Endothelial cell of umbilical vein (primary cell): ENCODE results near the gene C2CD5. TPM values are rescaled to one million over a fixed set of nuclear protein-coding genes. Genes with fewer than 3 reads are reported as not detected.

Experiments
- BruUV-seq: library from RNA; stranded (reverse); fragments of 400-500 nt; replicated peaks from 2 replicates; lab custom pipeline; 2021; lab: Mats Ljungman, UMichigan
- CTCF ChIA-PET: fragments of 300-600, 350-600 bp; sonication (Branson Sonifier 250); formaldehyde crosslinking; loops from one replicate; lab custom pipeline; 2021; ENCODE audit warnings: antibody characterized with exemption, inconsistent platforms; lab: Charles Lee
- POLR2A ChIA-PET: fragments of 300-600, 350-600 bp; sonication (Branson Sonifier 250); formaldehyde crosslinking; loops from one replicate; lab custom pipeline; 2021; ENCODE audit warnings: antibody characterized with exemption, inconsistent platforms; lab: Charles Lee
- DNase-seq: peaks from one replicate; pipeline ENCODE4 v3.0.0-alpha.2; 2011; ENCODE audit warnings: low read depth, low spot score
- FAIRE-seq: peaks from 2 replicates; lab custom pipeline; 2011; peaks lifted over from hg19 to GRCh38; lab: Jason Lieb, UNC
- H2AFZ ChIP-seq: 2 replicates; pipeline ENCODE4 v1.6.0; 2012; ENCODE audit warnings: low read depth, low read length, control low read depth, inconsistent platforms
- H3K27ac ChIP-seq: 2 replicates; pipeline ENCODE4 v1.5.1; 2011; ENCODE audit warnings: low read depth, mild to moderate bottlenecking, control low read depth, low read length, moderate library complexity; ENCODE audit not compliant: insufficient read depth
- H3K27me3 ChIP-seq, 2 experiments: 2 replicates each; pipeline versions ENCODE4 v1.6.0 to v1.6.1; 2011; ENCODE audit warnings: low read length in 2 of 2, mixed read lengths in 1 of 2; ENCODE audit not compliant: control insufficient read depth in 2 of 2, insufficient read depth in 2 of 2
- H3K36me3 ChIP-seq, 2 experiments: 2 replicates in 1 of 2; 3 replicates in 1 of 2; pipeline ENCODE4 v1.5.1; 2011; ENCODE audit warnings: low read length in 2 of 2, mild to moderate bottlenecking in 1 of 2, moderate library complexity in 1 of 2; ENCODE audit not compliant: control insufficient read depth in 2 of 2, insufficient read depth in 2 of 2; ENCODE audit errors: extremely low read depth in 1 of 2
- H3K4me1 ChIP-seq: 3 replicates; pipeline ENCODE4 v1.5.1; 2011; ENCODE audit warnings: mild to moderate bottlenecking, low read length; ENCODE audit not compliant: control insufficient read depth, insufficient read depth; ENCODE audit errors: extremely low read depth
- H3K4me2 ChIP-seq: 2 replicates; pipeline ENCODE4 v1.6.1; 2011; ENCODE audit warnings: low read length, control low read depth, mixed read lengths; ENCODE audit not compliant: insufficient read depth
- H3K4me3 ChIP-seq, 3 experiments: fragments of 200-600 bp in 1 of 3; sonication (generic), shearing (Covaris generic) in 1 of 3; replicated peaks in 1 of 3; 2 replicates each; pipeline ENCODE4 v1.5.1; 2011 to 2016; ENCODE audit warnings: control low read depth in 3 of 3, low read length in 3 of 3, mild to moderate bottlenecking in 2 of 3, inconsistent platforms in 1 of 3, low read depth in 1 of 3, moderate library complexity in 1 of 3; ENCODE audit not compliant: insufficient read depth in 1 of 3
- H3K79me2 ChIP-seq: 2 replicates; pipeline ENCODE4 v1.6.0; 2012; ENCODE audit warnings: low read length, inconsistent platforms; ENCODE audit not compliant: control insufficient read depth, insufficient read depth
- H3K9ac ChIP-seq: replicated peaks from 2 replicates; pipeline ENCODE3; 2011; ENCODE audit warnings: low read length, control low read depth; ENCODE audit not compliant: insufficient read depth; ENCODE audit errors: extremely low read depth
- H3K9me1 ChIP-seq: replicated peaks from 3 replicates; pipeline ENCODE4 v1.6.0; 2011; ENCODE audit warnings: mild to moderate bottlenecking, low read length; ENCODE audit not compliant: control insufficient read depth, insufficient read depth; ENCODE audit errors: extremely low read depth
- H3K9me3 ChIP-seq: replicated peaks from 2 replicates; pipeline ENCODE4 v1.5.1; 2012; ENCODE audit warnings: low read length, inconsistent platforms; ENCODE audit not compliant: control insufficient read depth, insufficient read depth
- H4K20me1 ChIP-seq: replicated peaks from 2 replicates; pipeline ENCODE3; 2011; ENCODE audit warnings: mild to moderate bottlenecking, low read length; ENCODE audit not compliant: control insufficient read depth, insufficient read depth; ENCODE audit errors: extremely low read depth
- EZH2 ChIP-seq: IDR thresholded peaks from 2 replicates; pipeline ENCODE4 v1.6.1; 2012; ENCODE audit warnings: borderline replicate concordance, low read depth, mild to moderate bottlenecking, moderate library complexity, low read length, inconsistent platforms; ENCODE audit not compliant: severe bottlenecking
- FOS ChIP-seq: IDR thresholded peaks from 2 replicates; pipeline ENCODE4 v1.6.1; 2011; ENCODE audit warnings: mild to moderate bottlenecking, low read length, moderate library complexity, borderline replicate concordance; ENCODE audit not compliant: insufficient read depth
- GATA2 ChIP-seq: IDR thresholded peaks from 2 replicates; pipeline ENCODE4 v1.7.0; 2011; ENCODE audit warnings: low read depth, mild to moderate bottlenecking, moderate library complexity, mixed read lengths, low read length; ENCODE audit not compliant: insufficient read length, insufficient read depth
- JUN ChIP-seq: IDR thresholded peaks from 2 replicates; pipeline ENCODE4 v1.6.1; 2011; ENCODE audit warnings: borderline replicate concordance, low read depth; ENCODE audit not compliant: insufficient read length, insufficient read depth
- MYC ChIP-seq: IDR thresholded peaks from one replicate; pipeline ENCODE4 v1.6.1; 2011; ENCODE audit warnings: mild to moderate bottlenecking, low read depth, low read length
- POLR2A ChIP-seq: IDR thresholded peaks from 2 replicates; pipeline ENCODE4 v1.6.1; 2012; ENCODE audit warnings: low read depth, mild to moderate bottlenecking, control low read depth, low read length
- POLR2AphosphoS5 ChIP-seq: IDR thresholded peaks from 2 replicates; pipeline ENCODE4 v1.6.1; 2012; ENCODE audit warnings: low read depth, mild to moderate bottlenecking, control low read depth, low read length, moderate library complexity; ENCODE audit not compliant: insufficient read depth
- dilution Hi-C: fragments of 300-500 bp; cut with MboI; formaldehyde crosslinking; loops from one replicate; pipeline ENCODE4 v1.15.0; 2019; ENCODE audit warnings: low sequenced_read_pairs; ENCODE audit not compliant: extremely low pct_ligation_motif_present
- intact Hi-C: fragments of 100-400 bp; cut with micrococcal nuclease; formaldehyde crosslinking; loops from one replicate; pipeline ENCODE4 v1.10.0; 2022
- polyA plus RNA-seq, 4 experiments: library from polyadenylated mRNA; depleted of rRNA in 3 of 4; stranded (reverse) in 3 of 4; unstranded in 1 of 4; fragments of >200 nt; gene quantifications; 2 replicates each; pipeline versions ENCODE4 v1.2.1 to v1.2.3, GENCODE V29; 2011 to 2012; ENCODE audit warnings: missing spikeins in 1 of 4
- total RNA-seq: library from RNA; stranded (reverse); gene quantifications from 2 replicates; pipeline ENCODE4 v1.2.3, GENCODE V29; 2021
- TF ChIP-seq, protein P1 (sequence below): IDR thresholded peaks from 2 replicates; pipeline ENCODE4 v1.6.1; 2011; ENCODE audit not compliant: insufficient read depth, insufficient read length
- TF ChIP-seq, protein P2 (sequence below), 2 donors: IDR thresholded peaks; 1 replicate in 1 of 2; 2 replicates in 1 of 2; pipeline ENCODE4 v1.5.1; 2011; ENCODE audit warnings: low read length in 2 of 2, mild to moderate bottlenecking in 2 of 2, moderate library complexity in 2 of 2, control low read depth in 1 of 2, inconsistent platforms in 1 of 2, low read depth in 1 of 2; ENCODE audit not compliant: insufficient read depth in 1 of 2; ENCODE audit errors: extremely low read depth in 1 of 2

C2CD5 gene
- total and polyA plus RNA-seq, 2 donors (not counting 3 experiments of a cell fraction or from before 2014, with no cell fraction given): 12.9 to 32.9 TPM

GRCh38 chr12:22431693-22432251, 112.6 kb downstream of the C2CD5 start:
- Histone ChIP-seq H3K4me1 (no peaks in the 10 kb centered on the region), H3K36me3 (no peaks in the 10 kb centered on the region), H4K20me1 (no peaks in the 10 kb centered on the region), H3K9me1 (no peaks in the 10 kb centered on the region), H3K9me3 (no peaks in the 10 kb centered on the region), H2AFZ (no peak overlapping the region), H3K4me2 (no peak overlapping the region), H3K9ac (no peak overlapping the region), H3K4me3 (no peak overlapping the region), H3K79me2 (no peaks in the 10 kb centered on the region), H3K27ac (no peak overlapping the region), H3K27me3 (no peaks in the 10 kb centered on the region)
- FAIRE-seq (no peak), DNase-seq (no peak)
- intact Hi-C loops (no loop called here), dilution Hi-C loops (no loop called here)
- no TSS peak for BruUV-seq
- POLR2A ChIA-PET: no interaction called here
- CTCF ChIA-PET: no interaction called here
- TF ChIP-seq GATA2 (no peak), MYC (no peak), POLR2A (no peak), POLR2AphosphoS5 (no peak), JUN (no peak), EZH2 (no peak), FOS (no peak)
- TF ChIP-seq, protein P1, sequence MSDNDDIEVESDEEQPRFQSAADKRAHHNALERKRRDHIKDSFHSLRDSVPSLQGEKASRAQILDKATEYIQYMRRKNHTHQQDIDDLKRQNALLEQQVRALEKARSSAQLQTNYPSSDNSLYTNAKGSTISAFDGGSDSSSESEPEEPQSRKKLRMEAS: no peak
- TF ChIP-seq, protein P2, sequence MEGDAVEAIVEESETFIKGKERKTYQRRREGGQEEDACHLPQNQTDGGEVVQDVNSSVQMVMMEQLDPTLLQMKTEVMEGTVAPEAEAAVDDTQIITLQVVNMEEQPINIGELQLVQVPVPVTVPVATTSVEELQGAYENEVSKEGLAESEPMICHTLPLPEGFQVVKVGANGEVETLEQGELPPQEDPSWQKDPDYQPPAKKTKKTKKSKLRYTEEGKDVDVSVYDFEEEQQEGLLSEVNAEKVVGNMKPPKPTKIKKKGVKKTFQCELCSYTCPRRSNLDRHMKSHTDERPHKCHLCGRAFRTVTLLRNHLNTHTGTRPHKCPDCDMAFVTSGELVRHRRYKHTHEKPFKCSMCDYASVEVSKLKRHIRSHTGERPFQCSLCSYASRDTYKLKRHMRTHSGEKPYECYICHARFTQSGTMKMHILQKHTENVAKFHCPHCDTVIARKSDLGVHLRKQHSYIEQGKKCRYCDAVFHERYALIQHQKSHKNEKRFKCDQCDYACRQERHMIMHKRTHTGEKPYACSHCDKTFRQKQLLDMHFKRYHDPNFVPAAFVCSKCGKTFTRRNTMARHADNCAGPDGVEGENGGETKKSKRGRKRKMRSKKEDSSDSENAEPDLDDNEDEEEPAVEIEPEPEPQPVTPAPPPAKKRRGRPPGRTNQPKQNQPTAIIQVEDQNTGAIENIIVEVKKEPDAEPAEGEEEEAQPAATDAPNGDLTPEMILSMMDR (IDR thresholded peaks at IDR 0.05; ENCODE audit: extremely low read depth in 1 of 2, insufficient read depth in 1 of 2, low read depth in 1 of 2, low read length in 2 of 2): no peak
